Measurements from ENCODE around the gene SETX. TPM values are rescaled to one million over a fixed set of nuclear protein-coding genes. Genes with fewer than 3 reads are reported as not detected.

SETX gene
- total and polyA plus RNA-seq, 10 of the 15 experiments (the other 5 are each of a cell fraction or from before 2014, with no cell fraction given): 15.8 to 75.7 (median 37.0) TPM

DNA sequence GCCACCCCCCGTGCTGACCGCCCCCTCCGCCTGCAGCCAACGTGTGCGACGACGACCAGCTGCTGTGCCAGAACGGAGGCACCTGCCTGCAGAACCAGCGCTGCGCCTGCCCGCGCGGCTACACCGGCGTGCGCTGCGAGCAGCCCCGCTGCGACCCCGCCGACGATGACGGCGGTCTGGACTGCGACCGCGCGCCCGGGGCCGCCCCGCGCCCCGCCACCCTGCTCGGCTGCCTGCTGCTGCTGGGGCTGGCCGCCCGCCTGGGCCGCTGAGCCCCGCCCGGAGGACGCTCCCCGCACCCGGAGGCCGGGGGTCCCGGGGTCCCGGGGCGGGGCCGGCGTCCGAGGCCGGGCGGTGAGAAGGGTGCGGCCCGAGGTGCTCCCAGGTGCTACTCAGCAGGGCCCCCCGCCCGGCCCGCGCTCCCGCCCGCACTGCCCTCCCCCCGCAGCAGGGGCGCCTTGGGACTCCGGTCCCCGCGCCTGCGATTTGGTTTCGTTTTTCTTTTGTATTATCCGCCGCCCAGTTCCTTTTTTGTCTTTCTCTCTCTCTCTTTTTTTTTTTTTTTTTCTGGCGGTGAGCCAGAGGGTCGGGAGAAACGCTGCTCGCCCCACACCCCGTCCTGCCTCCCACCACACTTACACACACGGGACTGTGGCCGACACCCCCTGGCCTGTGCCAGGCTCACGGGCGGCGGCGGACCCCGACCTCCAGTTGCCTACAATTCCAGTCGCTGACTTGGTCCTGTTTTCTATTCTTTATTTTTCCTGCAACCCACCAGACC, 112.8 kb downstream of the SETX start:
- intact Hi-C loops (cut with micrococcal nuclease; ENCODE audit: unreplicated experiment): loop anchor here (1.0 kb wide), 1 partner anchor 487 kb away; no protein-coding TSS in a partner anchor
- DNase-seq (ENCODE audit: low read depth, low spot score) (no peak), ATAC-seq (peak; percentile 9), FAIRE-seq (peak; percentile 35)
- Histone ChIP-seq H3K9ac (ENCODE audit: control insufficient read depth, insufficient read depth, low read length) (peak overlapping the region; percentile 40), H3K9me3 (replicated peaks; ENCODE audit: control insufficient read depth, insufficient read depth, low read length) (no peaks in the 10 kb centered on the region), H3K4me3 (peak overlapping the region; percentile 69; the same call in 1 of the 2 replicates), H3K4me1 (ENCODE audit: control insufficient read depth, insufficient read depth, low read length) (peaks cover 3% of the 10 kb centered on the region), H4K20me1 (ENCODE audit: control insufficient read depth, insufficient read depth) (no peaks in the 10 kb centered on the region), H3K36me3 (ENCODE audit: control insufficient read depth in 2 of 2, insufficient read depth in 2 of 2, low read length in 1 of 2) (no peaks in the 10 kb centered on the region), H3K79me2 (ENCODE audit: control insufficient read depth, insufficient read depth, low read length) (no peaks in the 10 kb centered on the region), H2AFZ (ENCODE audit: control insufficient read depth, low read depth, low read length) (peak overlapping the region; percentile 84), H3K27ac (ENCODE audit: control insufficient read depth, insufficient read depth) (no peak overlapping the region), H3K27me3 (replicated peaks in 1 of 2; ENCODE audit: control insufficient read depth in 2 of 2, insufficient read depth in 2 of 2, low read length in 1 of 2) (peaks cover 0 to 6% of the 10 kb centered on the region in 2 experiments; a peak in 1 of 4 replicates), H3K4me2 (ENCODE audit: control insufficient read depth, insufficient read depth) (peak overlapping the region; percentile 97)
- RAD21 ChIA-PET (ENCODE audit: unreplicated experiment): interaction anchor here (0.8 to 1.3 kb wide), 8 partner anchors 11 to 483 kb away, joined by 3 to 7 read pairs (median 3); partner anchors contain the start of genes MED27 and SETX
- POLR2A ChIA-PET: no interaction called here
- no TSS peak for BruUV-seq (replicated peaks)
- CTCF ChIA-PET: interaction anchor here (0.7 to 8.3 kb wide), 6 partner anchors 9 to 485 kb away, joined by 3 to 58 read pairs (median 4); no protein-coding TSS in a partner anchor
- WGBS (ENCODE audit: insufficient coverage, insufficient replicate concordance, low lambda C conversion rate, missing lambda C conversion rate): 3% methylated on average over 33 of the region's 81 CpGs
- in situ Hi-C loops (cut with MboI): loop anchor here (25.0 kb wide), 1 partner anchor 655 kb away; no protein-coding TSS in a partner anchor
- SMC1A ChIA-PET (ENCODE audit: uncharacterized antibody, unreplicated experiment): interaction anchor here (0.5 to 0.9 kb wide), 2 partner anchors 147 to 484 kb away, joined by 3 read pairs; no protein-coding TSS in a partner anchor
- TF ChIP-seq NR2C1 (IDR thresholded peaks at IDR 0.05): no peak
- no peak for TF ChIP-seq FOXK2 (IDR thresholded peaks at IDR 0.05)
- no peak for TF ChIP-seq POLR2AphosphoS5 (IDR thresholded peaks at IDR 0.05; ENCODE audit: low read length)
- TF ChIP-seq RCOR1 (conservative IDR thresholded peaks at IDR 0.05; ENCODE audit: low read depth, low read length): no peak
- TF ChIP-seq LARP7 (IDR thresholded peaks at IDR 0.05): 0 out of 2 replicates have a peak, but pooled peaks have one; percentile 76
- peak; percentile 85 for TF ChIP-seq ZNF384 (IDR thresholded peaks at IDR 0.05; ENCODE audit: borderline replicate concordance, low read depth, low read length)
- TF ChIP-seq ELK1 (IDR thresholded peaks at IDR 0.05; ENCODE audit: low read depth, low read length): no peak
- TF ChIP-seq POLR2A (IDR thresholded peaks at IDR 0.05; ENCODE audit: low read depth, low read length): no peak
- no peak for TF ChIP-seq BRCA1 (IDR thresholded peaks at IDR 0.05; ENCODE audit: low read depth, low read length)
- no peak for TF ChIP-seq MYB (IDR thresholded peaks at IDR 0.05; ENCODE audit: borderline replicate concordance, low read depth, low read length)
- peak; percentile 66; the same call in 1 of the 2 replicates for TF ChIP-seq SPI1 (IDR thresholded peaks at IDR 0.05; ENCODE audit: borderline replicate concordance, insufficient read depth, low read depth, low read length)
- TF ChIP-seq MAX (IDR thresholded peaks at IDR 0.05; ENCODE audit: low read depth, low read length): no peak
- peak; percentile 89 for TF ChIP-seq SMAD1 (IDR thresholded peaks at IDR 0.05; ENCODE audit: low read depth, partially characterized antibody)
- no peak for TF ChIP-seq MTA3 (IDR thresholded peaks at IDR 0.05; ENCODE audit: borderline replicate concordance, low read length)
- 0 out of 2 replicates have a peak, but pooled peaks have one; percentile 33 for TF ChIP-seq TCF12 (IDR thresholded peaks at IDR 0.05; ENCODE audit: low read depth, low read length)
- TF ChIP-seq GATAD2B (conservative IDR thresholded peaks at IDR 0.05; ENCODE audit: low read depth): 0 out of 2 replicates have a peak, but pooled peaks have one; percentile 77
- no peak for TF ChIP-seq IRF5 (IDR thresholded peaks at IDR 0.05; ENCODE audit: borderline replicate concordance)
- TF ChIP-seq E2F4 (IDR thresholded peaks at IDR 0.05; ENCODE audit: low read depth, low read length): no peak
- TF ChIP-seq TBL1XR1 (IDR thresholded peaks at IDR 0.05; ENCODE audit: low read depth, low read length): no peak

Data from GM12878 (cell line).